CD4-positive, alpha-beta T cell treated with Interleukin-6 at 100 ng/mL for 8 hours (primary cell): ENCODE data around the gene DOCK6.

ENCODE experiments used
- DNase-seq: peaks from one replicate; pipeline ENCODE4 v3.0.0-alpha.2; 2020; ENCODE audit warnings: mixed read lengths, low spot score

The DOCK6 gene

DNA sequence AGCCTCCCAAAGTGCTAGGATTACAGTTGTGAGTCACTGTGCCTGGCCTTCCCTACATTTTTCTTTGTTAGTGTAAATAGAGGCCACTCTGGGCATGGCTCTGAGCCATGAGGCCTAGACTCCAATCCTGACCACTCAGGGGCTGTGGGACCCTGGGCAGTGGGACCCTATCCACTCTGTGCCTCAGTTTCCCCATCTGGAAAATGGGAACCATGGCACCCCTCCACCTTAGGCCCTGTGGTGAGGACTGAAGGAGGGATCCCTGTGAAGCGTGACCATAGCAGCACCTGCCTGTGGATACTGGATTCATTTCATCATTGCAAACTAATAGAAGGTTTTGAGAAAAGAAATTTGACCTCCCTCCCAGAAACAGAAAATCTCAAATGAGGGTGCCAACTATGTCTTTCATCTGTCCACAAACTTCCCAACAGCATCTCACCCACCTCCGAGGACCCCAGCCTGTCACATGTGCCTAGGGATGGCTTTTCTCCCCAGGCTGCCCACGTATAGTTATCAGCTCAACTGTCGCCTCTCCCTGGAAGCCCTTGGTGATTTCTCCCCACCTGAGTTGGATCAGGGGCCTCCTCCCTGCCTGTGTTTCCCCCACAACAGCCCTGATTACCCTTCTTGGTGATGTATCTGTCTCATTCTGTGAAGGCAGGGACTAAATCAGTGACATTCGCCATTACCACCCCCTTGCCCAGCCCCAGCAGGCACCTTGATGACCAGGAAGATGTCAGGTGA lies 17.3 kb downstream of the DOCK6 start:
- no peak for DNase-seq

DNA sequence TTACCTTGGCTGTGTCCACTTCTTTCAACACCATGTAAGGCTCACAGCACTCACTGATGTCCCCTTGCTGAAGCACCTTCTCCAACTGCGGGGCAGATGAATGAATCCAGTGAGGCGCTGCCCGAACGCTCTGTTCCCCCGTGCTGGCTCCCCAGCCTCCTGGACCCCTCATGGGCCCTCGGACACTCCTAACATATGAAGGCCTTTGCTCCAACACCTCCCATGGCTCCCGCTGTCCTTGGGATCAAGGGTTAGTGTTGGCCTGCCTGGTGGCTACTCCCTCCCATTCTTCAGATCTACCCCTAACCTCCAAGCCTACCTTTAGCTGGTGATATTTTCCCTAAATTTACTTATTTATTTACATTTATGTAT lies 18.5 kb downstream of the DOCK6 start:
- no peak for DNase-seq

DNA sequence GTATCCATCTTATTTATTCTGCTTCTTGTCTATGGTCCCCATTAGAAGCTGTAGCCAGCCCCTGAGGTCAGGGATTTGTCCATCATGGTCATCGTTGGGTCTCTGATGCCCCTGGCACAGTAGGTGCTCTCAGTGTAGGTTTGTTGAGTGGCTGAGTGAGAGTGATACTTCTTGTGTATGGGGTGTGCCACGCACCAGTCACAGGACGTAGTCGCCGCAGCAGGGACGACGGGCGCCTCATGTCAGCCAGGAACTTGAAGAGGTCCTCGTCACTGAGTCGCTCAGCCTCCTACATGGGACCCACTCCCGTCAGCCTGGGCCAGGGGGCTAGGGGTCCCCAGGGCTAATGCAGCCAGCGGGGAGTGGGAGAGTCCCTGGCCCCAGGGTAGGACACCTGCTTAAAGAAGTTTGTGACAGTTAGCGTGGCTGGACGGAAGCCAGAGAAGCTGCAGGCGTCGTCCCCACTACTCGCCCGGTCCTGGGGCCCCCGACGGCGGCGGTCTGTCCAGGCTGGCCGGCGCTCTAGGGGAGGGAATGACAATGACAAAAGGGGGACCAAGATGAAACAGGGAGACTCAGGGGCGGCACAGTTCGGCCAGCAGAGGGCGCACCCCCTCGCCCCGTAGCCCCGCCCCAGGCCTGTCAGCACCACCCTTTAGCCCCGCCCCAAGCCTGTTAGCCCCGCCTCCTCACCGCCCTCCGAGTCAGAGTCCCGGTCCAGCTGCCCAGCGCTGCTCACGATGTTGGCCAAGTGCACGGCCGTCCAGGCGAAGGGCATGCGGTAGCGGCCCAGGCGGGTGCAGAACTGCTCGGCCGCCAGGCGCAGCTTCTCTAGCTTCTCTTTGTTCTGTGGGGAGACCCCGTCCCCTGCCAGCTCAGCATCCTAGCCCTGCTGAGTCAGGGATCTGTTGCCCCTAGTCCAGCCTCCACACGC lies 19.2 kb downstream of the DOCK6 start:
- DNase-seq, result peak; percentile 72

DNA sequence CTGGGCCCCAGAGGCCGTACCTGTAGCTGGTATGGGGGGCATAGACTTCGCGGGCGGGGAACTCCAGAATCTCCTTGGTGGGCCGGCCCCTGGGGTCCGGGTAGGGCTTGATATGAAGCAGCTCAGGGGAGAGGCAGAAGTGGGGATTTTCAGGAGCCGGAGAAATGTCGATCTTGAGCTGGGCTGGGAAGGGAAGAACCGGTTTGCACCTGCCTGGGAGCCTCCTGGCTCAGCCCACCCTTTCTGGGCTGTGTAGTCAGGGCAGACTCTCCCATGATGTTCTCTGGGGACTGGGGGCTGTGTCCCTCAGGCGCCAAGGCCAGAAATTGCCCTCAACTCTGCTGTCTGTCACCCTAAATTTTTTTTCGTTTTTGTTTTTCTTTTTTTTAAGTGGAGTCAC lies 20.3 kb downstream of the DOCK6 start:
- DNase-seq, result no peak

DNA sequence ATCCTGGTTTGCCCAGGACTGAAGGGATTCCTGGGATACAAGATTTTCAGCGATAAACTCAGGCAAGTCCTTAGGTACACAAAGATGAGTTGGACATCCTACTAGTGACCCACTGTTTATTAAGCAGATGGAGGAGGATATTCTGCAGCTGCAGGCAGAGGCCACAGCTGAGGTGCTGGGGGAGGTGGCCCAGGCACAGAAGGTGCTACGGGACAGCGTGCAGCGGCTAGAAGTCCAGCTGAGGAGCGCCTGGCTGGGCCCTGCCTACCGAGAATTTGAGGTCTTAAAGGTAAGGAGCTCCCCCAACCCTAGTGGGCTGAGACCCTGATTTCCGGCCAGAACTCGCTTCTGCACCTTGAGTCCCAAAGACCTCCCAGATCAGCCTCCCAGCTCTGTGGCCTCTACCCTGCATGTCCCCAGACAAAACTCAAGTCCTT lies 22.3 kb downstream of the DOCK6 start:
- no peak for DNase-seq

DNA sequence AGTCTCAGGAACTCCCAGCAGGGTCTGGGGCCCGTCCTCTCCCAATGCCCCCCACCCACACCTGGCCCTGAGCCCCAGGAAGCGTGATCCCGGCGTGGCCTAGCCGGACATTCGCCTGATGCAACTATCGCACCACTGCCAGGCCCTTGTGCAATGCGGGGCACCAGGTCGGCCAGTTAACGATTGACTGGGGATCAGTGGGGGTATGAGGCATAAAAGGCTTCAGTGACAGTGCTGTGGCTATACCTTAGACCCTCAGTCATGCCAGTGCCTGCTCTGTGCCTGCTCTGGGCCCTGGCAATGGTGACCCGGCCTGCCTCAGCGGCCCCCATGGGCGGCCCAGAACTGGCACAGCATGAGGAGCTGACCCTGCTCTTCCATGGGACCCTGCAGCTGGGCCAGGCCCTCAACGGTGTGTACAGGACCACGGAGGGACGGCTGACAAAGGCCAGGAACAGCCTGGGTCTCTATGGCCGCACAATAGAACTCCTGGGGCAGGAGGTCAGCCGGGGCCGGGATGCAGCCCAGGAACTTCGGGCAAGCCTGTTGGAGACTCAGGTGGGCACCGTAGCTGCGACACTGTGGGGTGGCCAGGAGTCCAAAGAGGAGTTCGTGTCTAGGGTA lies 22.8 kb downstream of the DOCK6 start, which contains the start of gene ANGPTL8:
Gene ANGPTL8 (plus strand): TSS at position 243 of the 624 bp plus-strand sequence. CDS start 19 bp downstream, at position 262.
- DNase-seq, result no peak

DNA sequence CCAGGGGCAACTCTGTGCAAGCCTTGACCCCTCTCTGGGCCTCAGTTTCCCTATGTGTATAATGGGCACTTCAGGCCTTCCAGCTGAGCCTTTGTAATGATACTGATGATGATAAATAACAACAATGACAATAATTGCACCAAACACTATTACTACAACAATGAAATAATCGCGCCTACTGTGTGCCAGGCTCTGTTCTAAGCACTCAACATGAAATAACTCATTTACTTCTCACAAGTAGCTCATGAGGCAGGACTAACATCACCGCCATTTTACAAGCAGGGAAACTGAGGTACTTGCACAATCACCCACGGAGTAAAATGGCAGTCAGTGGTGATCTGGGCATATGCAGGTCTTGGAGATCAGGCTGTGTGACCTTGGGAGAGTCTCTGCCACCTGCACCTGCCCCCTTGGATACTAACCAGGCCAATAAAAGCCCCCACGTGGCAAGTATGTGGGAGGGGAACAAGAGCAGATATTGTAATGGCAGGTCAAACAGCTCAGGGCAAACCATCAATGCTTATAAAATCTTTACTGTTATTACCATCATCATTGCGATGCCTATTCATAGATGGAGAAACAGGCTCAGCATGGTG lies 23.4 kb downstream of the DOCK6 start:
- DNase-seq, result no peak

DNA sequence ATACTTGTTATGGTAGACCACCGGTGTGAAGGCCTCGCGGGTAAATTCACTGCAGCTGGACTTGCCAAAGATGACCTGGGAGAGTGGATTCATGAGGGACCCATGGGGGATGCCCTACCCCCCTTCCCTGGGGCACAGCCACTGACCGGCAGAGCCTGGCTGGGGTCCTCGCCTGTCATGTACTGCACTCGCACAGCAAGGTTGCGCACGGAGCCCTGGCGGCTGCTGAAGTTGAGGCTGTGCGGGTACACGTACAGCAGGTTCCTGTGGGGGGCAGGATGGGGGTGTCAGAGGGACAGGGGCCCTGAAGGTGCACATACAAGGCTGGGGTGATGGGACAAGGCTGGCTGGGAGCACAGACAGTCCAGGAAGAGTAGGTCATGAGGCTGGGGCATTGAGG lies 24.3 kb downstream of the DOCK6 start:
- DNase-seq, result no peak

DNA sequence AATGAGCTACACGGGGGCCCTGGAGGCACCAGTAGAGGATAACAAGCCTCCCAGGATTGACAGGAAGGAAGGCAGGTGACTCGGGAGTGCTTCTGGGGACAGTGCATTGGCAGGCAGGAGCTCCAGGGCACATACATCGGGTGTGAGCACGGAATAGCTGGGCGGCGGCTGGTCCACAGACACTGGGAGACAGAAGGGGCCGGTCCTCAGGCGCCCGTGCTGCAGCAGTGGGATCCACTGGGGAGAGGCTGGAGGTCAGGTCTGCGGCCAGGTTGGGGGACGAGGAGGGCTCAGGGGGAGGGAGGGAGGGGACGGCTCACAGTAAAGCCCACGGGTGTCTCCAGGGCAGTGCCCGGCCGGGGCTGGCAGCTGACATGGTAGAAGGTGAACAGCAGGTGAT lies 25.0 kb downstream of the DOCK6 start:
- DNase-seq, result no peak

DNA sequence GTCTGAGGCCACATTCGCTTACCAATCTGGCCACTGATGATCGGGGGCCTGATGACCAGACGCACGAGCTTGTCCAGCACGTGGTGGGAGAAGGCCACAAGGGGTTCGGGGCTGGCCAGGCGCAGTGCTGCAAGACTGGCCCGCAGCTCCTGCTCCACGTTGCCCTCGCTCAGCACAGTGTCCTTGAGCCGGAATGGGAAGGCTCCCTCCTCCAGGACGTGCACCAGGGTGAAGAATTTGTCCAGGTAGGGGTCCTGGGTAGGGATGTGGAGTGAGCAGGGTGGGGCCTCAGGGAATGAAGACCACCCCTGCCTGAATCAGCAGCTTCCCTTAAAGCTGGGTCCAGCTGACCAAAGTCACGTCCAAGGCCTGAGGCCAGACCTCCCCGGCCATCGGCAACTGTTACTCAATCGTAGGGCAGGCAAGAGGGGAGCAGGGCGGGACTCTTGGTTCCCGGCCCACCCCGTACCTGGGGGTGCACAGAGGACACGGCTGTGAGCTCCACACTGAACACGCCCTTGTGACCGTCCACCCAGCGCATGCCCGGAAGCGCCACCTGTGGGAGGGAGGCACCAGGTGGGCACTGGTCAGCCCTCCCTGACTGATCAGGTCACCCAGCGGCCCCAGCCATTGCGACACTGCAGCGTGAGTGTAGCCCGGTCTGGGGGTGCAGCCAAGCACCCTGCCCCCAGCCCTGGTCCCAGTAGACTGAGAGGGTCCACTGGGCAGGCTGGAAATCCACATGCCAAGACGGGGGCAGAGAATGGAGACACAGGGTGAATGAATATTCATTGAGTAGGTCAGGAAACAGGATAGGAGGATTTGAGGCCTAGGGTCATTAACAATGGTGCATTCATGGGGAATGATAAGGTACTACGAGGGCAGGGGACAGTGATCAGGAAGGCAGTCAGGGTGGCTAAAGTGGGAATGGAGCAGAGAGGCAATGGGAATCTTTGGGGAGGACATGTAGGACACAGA lies 25.7 kb downstream of the DOCK6 start:
- DNase-seq, result no peak

DNA sequence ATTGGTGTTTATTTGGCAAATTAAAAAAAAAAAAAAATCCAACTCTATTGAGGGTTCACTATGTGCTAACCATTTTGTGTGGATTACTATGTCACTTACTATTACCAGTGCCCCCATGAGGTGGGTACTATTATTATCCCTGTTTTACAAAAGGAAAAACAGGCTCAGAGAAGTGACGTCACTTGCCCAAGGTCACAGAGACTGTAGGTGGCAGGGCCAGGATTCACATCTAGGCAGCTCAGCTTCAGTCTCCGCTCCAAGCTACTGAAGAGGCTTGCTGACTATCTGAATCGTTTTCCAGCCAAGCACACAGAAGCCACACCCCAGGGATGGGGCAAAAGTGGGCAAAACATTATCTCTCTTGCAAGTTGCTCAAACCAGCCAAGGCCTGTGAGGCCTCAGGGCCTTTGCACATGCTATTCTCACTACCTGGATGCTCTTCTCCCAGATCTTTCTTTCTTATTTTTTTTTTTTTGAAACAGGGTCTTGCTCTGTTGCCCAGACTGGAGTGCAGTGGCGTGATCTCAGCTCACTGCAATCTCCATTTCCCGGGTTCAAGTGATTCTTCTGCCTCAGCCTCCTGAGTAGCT lies 27.7 kb downstream of the DOCK6 start:
- DNase-seq, result no peak

DNA sequence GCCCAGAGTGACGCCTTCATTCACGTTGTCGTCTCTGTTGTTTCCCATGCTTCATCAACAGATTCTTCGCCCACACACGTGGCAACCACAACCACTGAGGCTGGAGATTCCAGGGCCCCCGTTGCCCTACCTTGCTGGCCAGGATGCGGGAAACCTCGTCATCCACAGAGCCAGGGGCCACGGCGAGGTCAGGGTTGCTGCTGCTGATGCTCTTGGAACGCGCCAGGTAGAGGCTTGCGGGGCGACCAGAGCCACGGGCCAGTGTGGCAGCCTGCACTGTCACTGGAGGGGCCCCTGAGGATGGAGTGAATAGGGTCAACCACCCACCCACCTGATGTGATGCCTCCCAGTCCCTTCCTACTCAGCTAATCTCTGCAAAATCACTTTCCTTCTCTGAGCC lies 29.3 kb downstream of the DOCK6 start:
- DNase-seq, result no peak

DNA sequence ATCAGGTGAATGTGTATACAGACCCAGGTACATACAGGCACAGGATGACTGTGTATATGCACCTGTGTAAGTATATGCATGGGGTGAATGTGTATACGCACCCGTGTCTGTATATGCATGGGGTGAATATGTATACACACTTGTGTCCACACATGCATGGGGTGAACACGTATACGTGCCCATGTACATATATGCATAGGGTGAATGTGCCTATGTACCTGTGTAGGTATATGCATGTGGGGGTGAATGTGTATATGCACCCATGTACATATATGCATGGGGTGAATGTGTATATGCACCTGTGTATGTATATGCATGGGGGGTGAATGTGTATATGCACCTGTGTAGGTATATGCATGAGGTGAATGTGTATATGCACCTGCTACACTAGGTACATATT lies 29.8 kb downstream of the DOCK6 start:
- DNase-seq, result no peak

DNA sequence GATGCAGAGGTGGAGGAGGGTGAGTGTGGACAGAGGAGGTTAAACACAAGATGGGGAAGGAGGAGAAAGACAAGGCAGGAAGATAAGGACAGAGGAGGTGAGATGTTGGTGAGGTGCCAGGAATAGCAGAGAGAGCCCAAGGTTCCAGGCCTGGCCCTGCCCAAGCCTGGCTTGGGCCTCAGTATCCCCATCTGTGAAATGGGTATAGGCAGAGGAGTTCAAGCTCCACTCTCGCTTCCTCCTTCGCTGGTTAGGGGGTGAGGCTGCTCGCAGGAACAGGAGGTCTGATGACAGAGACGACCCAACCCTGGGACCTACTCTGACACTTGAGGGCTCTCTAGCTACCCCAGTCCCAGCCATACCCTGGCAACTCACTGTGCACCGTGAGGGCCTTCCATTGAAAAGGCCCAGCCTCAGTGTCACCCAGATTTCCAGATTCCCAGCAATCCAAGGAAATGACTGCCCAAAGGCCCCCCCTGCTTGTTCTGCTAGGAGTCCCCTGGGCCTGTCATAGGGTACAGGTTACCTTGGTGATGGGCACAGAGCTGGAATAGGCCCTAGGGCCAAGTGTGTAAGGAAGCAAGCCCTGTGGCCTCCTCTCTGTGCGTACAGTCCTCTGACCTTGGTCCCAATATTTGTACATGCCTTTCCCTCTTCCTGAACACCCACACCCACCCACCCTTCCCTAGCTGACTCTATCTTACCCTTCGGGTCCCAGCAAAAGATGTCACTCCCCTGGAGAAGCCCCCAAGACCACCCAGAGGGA lies 31.5 kb downstream of the DOCK6 start:
- no peak for DNase-seq

DNA sequence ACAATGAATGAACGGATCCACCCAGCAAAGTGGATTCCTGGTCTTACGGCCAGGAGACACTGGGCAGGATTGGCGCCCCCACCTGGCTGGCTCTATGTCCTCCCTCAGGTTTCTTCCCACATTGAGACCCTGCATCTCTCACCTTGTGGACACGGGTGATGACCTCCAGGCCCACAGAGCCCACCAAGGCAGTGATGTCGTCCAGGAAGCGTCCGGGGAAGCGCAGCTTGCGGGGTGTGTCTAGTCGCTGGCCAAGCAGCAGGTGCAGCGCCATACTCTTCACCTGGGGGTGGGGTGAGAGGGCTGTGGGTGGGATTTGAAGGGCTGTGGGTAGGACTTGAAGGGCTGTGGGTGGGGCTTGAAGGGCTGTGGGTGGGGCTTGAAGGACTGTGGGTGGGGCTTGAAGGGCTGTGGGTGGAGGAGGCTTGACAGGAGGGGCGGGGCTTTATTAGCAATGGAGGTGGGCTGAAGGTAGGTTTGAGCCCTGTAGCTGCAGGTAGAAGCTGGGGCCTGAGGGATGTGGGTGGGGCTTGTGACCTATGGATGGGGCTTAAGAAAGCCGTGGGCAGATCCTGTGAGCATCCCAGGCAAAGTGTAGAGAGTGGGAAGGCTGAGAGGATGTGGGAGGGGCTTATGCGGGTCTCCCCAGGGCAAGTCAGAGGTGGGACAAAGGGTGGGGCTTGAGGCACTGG lies 35.0 kb downstream of the DOCK6 start:
- DNase-seq, result no peak

DNA sequence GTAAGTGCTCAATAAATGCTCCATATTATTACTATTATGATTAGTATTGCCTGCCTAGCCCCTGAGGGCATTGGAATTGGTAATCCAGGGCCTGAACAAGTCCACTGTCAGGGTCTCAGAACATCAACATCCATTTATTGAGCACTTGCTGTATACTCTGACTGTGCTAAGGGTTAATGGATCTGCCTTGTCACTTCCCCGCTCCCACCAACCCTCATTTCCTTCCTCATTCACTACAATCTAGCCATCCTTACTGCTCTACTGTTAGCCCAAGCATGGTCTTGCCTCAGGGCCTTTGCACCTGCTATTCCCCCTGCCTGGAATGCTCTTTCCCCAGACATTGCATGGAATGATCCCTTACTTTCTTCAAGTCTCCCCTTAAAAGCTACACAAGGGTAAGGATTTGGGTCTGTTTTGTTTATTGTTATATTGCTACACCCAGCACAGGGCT lies 35.6 kb downstream of the DOCK6 start:
- DNase-seq, result no peak

DNA sequence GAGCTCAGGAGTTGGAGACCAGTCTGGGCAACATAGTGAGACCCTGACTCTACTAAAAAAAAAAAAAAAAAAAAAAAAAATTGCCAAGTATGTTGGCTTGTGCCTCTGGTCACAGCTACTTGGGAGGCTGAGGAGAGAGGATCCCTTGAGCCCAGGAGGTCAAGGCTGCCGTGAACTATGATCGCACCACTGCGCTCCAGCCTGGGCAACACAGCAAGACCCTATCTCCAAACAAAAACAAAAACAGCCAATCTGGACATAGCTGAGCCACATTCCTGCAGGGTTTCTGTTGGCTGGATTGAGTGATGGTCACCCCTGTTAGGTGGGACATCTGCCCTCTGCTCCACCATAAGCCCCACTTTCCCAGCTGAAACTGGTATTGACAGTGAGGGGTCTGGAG lies 36.5 kb downstream of the DOCK6 start:
- DNase-seq, result no peak

DNA sequence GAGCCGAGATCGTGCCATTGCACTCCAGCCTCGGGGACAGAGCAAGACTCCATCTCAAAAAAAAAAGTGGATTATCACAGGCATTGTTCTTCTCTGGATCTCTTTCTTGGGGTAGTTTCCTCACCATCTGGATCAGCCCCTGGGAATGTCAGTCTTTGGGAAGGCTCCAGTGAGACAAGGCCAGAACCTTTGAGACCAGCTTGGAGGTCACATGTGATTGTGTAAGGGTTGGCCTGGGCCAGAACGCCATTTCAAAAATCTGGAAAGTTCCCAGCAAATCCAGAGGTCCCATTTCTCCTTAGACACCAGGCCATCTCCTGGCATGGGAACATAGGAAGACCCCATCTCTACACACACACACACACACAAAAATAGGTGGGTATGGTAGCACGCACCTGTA lies 37.2 kb downstream of the DOCK6 start:
- DNase-seq, result no peak

DNA sequence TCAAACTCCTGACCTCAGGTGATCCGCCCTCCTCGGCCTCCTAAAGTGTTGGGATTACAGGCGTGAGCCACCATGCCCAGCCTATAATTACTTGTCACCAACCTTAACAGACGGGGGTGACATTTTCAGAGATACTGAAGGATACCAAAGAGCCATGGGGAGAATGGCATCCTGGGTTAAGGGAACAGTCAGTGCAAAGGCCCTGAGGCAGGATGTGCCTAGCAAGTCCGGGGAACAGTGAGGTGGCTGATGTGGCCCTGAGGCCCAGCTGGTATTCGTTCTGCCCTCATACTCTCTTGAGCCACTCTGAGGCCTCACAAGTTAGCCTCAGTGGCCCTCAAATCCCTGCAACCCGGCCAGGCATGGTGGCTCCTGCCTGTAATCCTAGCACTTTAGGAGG lies 37.9 kb downstream of the DOCK6 start:
- no peak for DNase-seq
